ENCODE results near the gene LRRC4C.

DNA sequence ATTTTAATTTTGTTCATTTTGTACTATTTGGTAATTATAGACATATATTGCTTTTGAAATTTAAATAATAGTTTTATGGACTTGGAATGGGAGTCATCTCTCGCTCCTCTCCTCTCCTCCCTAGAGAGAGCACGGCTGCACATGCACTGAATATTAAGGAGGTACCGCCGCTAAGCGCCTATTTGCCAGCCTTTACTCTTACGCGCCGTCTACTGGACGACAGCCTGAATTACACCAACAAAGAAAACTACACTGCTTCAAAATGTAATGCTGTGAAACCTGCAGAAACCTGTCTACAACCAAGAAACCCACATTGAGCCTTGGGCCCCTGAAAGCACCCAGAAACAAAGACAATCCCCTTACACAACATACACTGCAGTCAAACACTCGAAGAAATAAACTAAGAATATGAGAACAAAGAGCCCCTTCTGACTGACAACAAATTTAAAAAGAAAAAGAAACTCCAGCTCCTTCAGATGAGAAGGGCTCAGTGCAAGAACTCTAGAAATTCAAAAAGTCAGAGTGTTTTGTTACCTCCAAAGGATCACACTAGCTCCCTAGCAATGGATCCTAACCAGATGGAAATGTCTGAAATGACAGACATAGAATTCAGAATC is 737.2 kb downstream of the LRRC4C start:
- TF ChIP-seq POLR2AphosphoS5 (IDR thresholded peaks at IDR 0.05; ENCODE audit: low read depth, low read length): no peak
- TF ChIP-seq TAF1 (IDR thresholded peaks at IDR 0.05; ENCODE audit: low read depth, low read length): no peak
- no peak for TF ChIP-seq POLR2A (IDR thresholded peaks at IDR 0.05; ENCODE audit: low read depth, low read length)
- no peak for TF ChIP-seq POU2F2 (IDR thresholded peaks at IDR 0.05; ENCODE audit: low read depth, low read length)

Measured in GM12891 (cell line).